ENCODE data around the gene PPME1. TPM values are rescaled to one million over a fixed set of nuclear protein-coding genes. Genes with fewer than 3 reads are reported as not detected.
"Not testable (repeated sequence)": the region's sequence is repeated elsewhere in the genome, so short reads cannot be mapped to it uniquely, and the experiment has no call there.

Gene PPME1, protein sequence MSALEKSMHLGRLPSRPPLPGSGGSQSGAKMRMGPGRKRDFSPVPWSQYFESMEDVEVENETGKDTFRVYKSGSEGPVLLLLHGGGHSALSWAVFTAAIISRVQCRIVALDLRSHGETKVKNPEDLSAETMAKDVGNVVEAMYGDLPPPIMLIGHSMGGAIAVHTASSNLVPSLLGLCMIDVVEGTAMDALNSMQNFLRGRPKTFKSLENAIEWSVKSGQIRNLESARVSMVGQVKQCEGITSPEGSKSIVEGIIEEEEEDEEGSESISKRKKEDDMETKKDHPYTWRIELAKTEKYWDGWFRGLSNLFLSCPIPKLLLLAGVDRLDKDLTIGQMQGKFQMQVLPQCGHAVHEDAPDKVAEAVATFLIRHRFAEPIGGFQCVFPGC
- total RNA-seq: 10 to 100 TPM; 23.2 to 25.0 (median 23.8) TPM

DNA sequence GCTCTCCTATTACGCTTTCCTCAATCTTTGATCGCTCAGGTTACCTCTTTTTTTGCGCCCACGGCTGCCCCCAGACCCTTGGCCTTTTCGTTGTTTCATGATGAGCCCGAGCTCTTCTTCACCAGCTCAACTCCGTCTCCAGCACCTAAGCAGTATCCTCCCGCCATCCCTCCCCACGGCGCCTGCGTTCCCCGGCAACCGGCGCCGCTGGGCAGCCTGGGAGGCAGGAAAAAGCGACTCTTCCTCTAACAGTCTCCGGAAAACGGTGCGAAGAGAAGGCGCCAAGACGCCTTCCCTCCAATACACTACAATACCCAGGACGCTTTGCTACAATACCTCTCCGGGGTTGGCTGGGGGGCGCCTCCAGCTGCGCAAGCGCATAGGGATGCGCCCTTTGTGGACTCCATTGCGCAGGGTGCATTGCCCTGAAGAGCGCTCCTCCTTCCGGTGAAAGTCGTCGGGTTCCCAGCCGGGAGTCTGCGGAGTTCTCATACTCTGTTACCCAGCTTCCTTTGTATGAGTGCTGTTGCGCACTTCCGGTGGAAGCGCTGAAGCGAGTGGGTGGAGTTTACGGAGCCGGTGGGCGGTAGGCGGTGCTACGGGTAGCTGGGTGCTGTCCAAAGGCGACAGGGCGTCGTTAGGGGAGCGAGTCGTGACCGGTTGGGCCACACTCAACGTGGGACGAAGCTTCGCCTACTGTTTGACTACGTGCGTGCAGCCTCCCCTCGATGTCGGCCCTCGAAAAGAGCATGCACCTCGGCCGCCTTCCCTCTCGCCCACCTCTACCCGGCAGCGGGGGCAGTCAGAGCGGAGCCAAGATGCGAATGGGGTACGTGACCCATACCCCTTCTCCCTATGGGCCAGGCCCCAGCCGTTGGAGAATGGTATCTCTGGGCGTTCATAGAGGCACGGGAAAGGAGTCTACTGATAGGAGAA lies at the start of gene PPME1, which contains the start of gene C2CD3:
TSS of gene PPME1 (plus strand) at position 596 of the 936 bp plus-strand sequence. CDS start at position 729, 133 bp downstream.
TSS of gene C2CD3 (minus strand) at position 309 of the 936 bp plus-strand sequence. CDS start at position 99, 210 bp downstream.
- TF ChIP-seq, protein P1, sequence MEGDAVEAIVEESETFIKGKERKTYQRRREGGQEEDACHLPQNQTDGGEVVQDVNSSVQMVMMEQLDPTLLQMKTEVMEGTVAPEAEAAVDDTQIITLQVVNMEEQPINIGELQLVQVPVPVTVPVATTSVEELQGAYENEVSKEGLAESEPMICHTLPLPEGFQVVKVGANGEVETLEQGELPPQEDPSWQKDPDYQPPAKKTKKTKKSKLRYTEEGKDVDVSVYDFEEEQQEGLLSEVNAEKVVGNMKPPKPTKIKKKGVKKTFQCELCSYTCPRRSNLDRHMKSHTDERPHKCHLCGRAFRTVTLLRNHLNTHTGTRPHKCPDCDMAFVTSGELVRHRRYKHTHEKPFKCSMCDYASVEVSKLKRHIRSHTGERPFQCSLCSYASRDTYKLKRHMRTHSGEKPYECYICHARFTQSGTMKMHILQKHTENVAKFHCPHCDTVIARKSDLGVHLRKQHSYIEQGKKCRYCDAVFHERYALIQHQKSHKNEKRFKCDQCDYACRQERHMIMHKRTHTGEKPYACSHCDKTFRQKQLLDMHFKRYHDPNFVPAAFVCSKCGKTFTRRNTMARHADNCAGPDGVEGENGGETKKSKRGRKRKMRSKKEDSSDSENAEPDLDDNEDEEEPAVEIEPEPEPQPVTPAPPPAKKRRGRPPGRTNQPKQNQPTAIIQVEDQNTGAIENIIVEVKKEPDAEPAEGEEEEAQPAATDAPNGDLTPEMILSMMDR (IDR thresholded peaks at IDR 0.05): no peak
- DNase-seq (ENCODE audit: low spot score) (peak; percentile 91), ATAC-seq (ENCODE audit: low FRiP score) (peak; percentile 99)

DNA sequence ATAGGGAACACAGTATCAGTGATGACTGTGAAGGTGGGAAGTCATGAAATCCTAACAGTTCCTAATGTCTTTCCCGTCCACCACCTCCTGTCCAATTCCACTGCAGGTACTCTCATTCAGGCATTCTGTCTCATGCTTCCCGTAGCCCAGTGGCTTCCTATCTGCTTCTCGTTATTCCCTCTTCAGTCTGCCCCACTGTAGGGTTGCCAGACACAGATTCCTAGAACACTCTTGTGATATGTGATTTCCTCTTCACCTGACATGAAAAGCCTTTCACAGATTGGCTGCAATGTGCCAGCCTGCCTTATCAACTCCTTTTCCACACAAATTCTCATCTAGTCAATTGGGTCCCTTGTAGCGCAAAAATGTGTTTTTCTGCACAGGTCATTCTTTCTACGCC lies 49.3 kb upstream of the PPME1 start:
- ATAC-seq (ENCODE audit: low FRiP score): no peak
- DNase-seq (ENCODE audit: low spot score): no peak
- TF ChIP-seq, protein P1 (IDR thresholded peaks at IDR 0.05): no peak

DNA sequence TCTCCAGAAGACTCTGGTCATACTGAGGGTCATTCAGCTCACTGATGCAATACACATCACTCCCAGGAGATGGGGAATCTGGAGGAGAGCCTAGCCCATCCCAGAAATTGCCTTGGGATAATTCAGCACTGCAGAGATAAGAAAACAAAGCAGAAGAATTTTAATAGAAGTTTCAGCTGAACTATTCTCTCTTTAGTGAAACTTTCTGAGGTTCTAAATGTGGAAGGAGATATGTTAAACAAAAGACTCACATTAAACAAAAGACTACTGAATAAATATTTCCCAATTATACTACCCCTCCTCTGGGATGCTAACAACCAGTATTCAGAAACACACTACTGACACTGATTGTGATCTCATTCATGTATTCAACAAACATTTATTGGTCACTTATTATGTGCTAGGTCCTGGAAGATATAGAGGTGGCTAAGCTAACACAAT lies 48.1 kb upstream of the PPME1 start:
- TF ChIP-seq, protein P1 (IDR thresholded peaks at IDR 0.05): no peak
- ATAC-seq (ENCODE audit: low FRiP score): no peak
- DNase-seq (ENCODE audit: low spot score): no peak

DNA sequence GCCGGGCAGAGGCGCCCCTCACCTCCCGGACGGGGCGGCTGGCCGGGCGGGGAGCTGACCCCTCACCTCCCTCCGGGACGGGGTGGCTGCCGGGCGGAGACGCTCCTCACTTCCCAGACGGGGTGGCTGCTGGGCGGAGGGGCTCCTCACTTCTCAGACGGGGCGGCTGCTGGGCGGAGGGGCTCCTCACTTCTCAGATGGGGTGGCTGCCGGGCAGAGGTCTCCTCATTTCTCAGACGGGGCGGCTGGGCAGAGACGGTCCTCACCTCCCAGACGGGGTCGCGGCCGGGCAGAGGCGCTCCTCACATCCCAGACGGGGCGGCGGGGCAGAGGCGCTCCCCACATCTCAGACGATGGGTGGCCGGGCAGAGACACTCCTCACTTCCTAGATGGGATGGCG lies 42.0 kb upstream of the PPME1 start:
- not testable (repeated sequence) for DNase-seq (ENCODE audit: low spot score); ATAC-seq (ENCODE audit: low FRiP score)

DNA sequence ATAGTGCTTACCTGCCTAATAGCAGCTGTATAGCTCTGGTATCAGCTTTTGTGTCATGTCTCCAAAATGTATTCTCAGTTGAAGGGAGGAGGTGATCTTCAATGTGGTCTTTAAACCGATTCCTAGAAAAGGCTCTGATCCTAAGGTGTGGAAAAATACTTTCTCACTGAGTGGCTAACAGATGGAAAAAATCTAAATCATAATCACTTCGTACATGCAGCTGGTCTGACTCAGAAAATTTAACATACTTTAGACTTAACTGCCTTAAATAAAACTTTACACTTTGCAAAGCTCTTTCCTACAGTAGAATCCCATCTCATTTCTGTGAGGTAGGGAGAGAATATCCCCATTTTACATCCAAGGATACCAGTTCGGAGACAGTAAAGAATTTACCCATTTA lies 38.3 kb upstream of the PPME1 start:
- ATAC-seq (ENCODE audit: low FRiP score): no peak
- no peak for DNase-seq (ENCODE audit: low spot score)
- TF ChIP-seq, protein P1 (IDR thresholded peaks at IDR 0.05): no peak

DNA sequence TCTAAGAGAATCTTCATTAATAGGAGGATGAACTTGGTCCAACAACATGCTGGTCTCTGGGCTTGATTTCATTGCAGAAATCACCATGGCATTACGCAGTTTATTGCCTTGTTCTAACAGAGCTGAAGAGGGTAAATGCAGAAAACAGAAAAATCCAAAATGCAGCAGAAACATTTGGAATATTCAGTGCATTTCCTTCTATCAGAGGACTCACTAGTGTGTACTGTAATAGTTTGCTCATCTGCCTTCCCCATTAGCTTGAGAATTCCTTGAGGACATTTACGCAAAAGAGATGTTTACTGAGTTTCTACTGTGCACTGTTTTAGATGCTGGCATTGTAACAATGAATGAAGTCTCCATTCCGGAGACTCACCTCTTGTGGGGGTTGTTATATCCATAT lies 37.7 kb upstream of the PPME1 start:
- TF ChIP-seq, protein P1 (IDR thresholded peaks at IDR 0.05): no peak
- DNase-seq (ENCODE audit: low spot score): no peak
- ATAC-seq (ENCODE audit: low FRiP score): no peak

DNA sequence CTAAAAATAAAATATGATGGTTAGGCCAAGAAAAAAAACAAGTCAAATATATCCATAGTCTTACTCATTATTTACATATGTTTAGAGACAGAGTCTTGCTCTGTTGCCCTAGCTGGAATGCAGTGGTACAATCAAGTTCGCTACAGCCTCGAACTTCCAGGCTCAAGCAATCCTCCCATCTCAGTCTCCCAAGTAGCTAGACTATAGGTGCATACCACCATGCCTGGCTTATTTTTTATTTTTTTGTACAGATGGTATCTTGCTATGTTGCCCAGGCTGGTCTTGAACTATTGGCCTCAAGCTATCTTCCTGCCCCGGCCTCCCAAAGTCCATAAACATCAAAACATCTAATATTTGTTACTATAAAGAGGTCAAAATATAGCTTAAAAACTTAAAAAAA lies 36.4 kb upstream of the PPME1 start:
- ATAC-seq (ENCODE audit: low FRiP score) (no peak), DNase-seq (ENCODE audit: low spot score) (no peak)
- TF ChIP-seq, protein P1 (IDR thresholded peaks at IDR 0.05): no peak
